Endodermal cell (in vitro differentiated cells): Measurements from ENCODE around the gene PRKCB. TPM values are rescaled to one million over a fixed set of nuclear protein-coding genes. Genes with fewer than 3 reads are reported as not detected.

Source experiments
- DNase-seq: peaks from one replicate; pipeline ENCODE4 v3.0.0-alpha.2; 2017
- H3K27ac ChIP-seq: 2 replicates; pipeline ENCODE4 v1.5.1; 2013; ENCODE audit warnings: mild to moderate bottlenecking, low read depth, low read length, moderate library complexity
- H3K27me3 ChIP-seq: 2 replicates; pipeline ENCODE4 v1.6.1; 2013; ENCODE audit warnings: mild to moderate bottlenecking, low read length, moderate library complexity; ENCODE audit not compliant: insufficient read depth, control insufficient read depth, poor library complexity, severe bottlenecking
- H3K36me3 ChIP-seq: 2 replicates; pipeline ENCODE4 v1.7.0; 2013; ENCODE audit warnings: mild to moderate bottlenecking, low read length, moderate library complexity; ENCODE audit not compliant: control insufficient read depth, insufficient read depth
- H3K4me1 ChIP-seq: one replicate; pipeline ENCODE4 v1.7.0; 2013; ENCODE audit warnings: low read length; ENCODE audit not compliant: control insufficient read depth, insufficient read depth
- H3K4me3 ChIP-seq: 2 replicates; pipeline ENCODE4 v1.5.1; 2013; ENCODE audit warnings: mild to moderate bottlenecking, low read length, moderate library complexity
- H3K9ac ChIP-seq: 2 replicates; pipeline ENCODE4 v1.6.1; 2013; ENCODE audit warnings: mild to moderate bottlenecking, low read length, moderate library complexity; ENCODE audit not compliant: poor library complexity, severe bottlenecking; ENCODE audit errors: extremely low read depth
- H3K9me3 ChIP-seq: 2 replicates; pipeline ENCODE4 v1.6.1; 2013; ENCODE audit warnings: mild to moderate bottlenecking, low read length, moderate library complexity; ENCODE audit not compliant: control insufficient read depth
- H3K27ac Mint-ChIP-seq: 2 replicates; pipeline ENCODE4 v1.8.0; 2020; ENCODE audit warnings: mixed read lengths
- H3K27me3 Mint-ChIP-seq: 2 replicates; pipeline ENCODE4 v1.8.0; 2021; ENCODE audit warnings: mild to moderate bottlenecking, mixed read lengths; ENCODE audit not compliant: insufficient read depth
- H3K36me3 Mint-ChIP-seq: 2 replicates; pipeline ENCODE4 v1.8.0; 2020; ENCODE audit warnings: low read depth, mixed read lengths
- H3K4me1 Mint-ChIP-seq: 2 replicates; pipeline ENCODE4 v1.8.0; 2020; ENCODE audit warnings: mixed read lengths
- H3K4me3 Mint-ChIP-seq: 2 replicates; pipeline ENCODE4 v1.8.0; 2020; ENCODE audit warnings: mild to moderate bottlenecking, moderate library complexity, mixed read lengths
- H3K9me3 Mint-ChIP-seq: 2 replicates; pipeline ENCODE4 v1.8.0; 2020; ENCODE audit warnings: mild to moderate bottlenecking, mixed read lengths
- WGBS, 2 experiments: methylation state at CpG; one replicate each; pipeline versions ENCODE4 v1.1.5 to v1.1.7; 2013; ENCODE audit warnings: missing lambda C conversion rate in 2 of 2, mixed read lengths in 1 of 2; ENCODE audit not compliant: insufficient coverage in 1 of 2, insufficient read length in 1 of 2; 5-methylcytosine and 5-hydroxymethylcytosine counted together
- total RNA-seq, 2 donors: library from RNA; stranded (reverse); fragmentation: NEBNext Ultra II Directional in 1 of 2; extraction: Animal tissue kit (Norgen Biotek cat#: 25700) in 1 of 2; gene quantifications; 2 replicates in 1 of 2; 3 replicates in 1 of 2; pipeline ENCODE4 v1.2.1, GENCODE V29; 2021
- TF ChIP-seq, protein P1 (sequence below): fragments of 200-600 bp; sonication (generic); conservative IDR thresholded peaks from 2 replicates; pipeline ENCODE4 v1.5.0; 2021; ENCODE audit warnings: antibody characterized with exemption, mild to moderate bottlenecking

Gene PRKCB
- total RNA-seq, 2 donors from 2014 or later = 0.38 to 1.1 TPM

DNA sequence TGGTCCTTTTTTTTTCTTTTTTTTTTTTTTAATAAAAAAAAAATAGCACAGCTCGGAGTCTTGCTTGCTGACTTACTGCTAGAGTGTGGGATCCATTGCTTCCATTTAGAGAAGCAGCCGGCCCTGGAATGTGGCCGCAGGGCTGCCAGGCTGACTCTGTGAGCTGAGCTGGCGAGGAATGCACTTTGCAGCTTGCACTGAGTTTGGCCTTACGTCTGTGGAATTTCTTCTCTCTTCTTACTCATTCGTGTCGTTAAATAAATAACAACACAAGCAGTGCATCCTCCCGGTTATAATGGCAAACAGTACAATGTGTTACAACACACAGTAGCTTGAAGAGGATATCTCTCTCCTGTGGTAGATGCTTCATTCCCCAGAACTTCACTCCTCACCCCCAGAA is 69.2 kb downstream of the PRKCB start:
- DNase-seq = peak; percentile 86

DNA sequence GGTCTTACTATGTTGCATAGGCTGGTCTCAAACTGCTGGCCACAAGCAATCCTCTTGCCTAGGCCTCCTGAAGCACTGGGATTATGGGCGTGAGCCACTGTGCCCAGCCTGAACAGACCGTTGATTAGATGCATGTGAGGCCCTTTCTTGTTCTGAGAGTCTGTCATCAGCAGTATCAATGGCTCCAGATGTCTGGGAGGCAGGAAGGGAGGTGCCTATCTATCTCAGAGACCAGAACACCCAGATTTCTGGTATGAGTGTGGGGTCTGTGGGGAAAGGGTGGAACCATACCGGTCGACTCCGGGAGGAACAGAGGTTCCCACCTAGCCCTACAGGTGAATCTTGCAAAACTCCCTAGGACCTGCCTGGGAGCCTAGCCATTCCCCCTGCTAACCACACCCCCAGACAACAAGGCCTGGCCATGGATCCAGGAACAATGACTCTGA is 71.7 kb downstream of the PRKCB start:
- H3K27ac Mint-ChIP-seq = peak overlapping the region; percentile 38
- H3K4me3 Mint-ChIP-seq = no peak overlapping the region
- DNase-seq = peak; percentile 48
- Histone ChIP-seq H3K27me3 (no peaks in the 10 kb centered on the region), H3K9me3 (no peaks in the 10 kb centered on the region), H3K36me3 (no peaks in the 10 kb centered on the region), H3K27ac (no peak overlapping the region), H3K4me3 (no peak overlapping the region), H3K4me1 (peaks cover 2% of the 10 kb centered on the region), H3K9ac (no peak overlapping the region)
- 91 to 92% methylated on average over 2 to 5 of the region's 5 CpGs for WGBS, 2 experiments
- TF ChIP-seq, protein P1, sequence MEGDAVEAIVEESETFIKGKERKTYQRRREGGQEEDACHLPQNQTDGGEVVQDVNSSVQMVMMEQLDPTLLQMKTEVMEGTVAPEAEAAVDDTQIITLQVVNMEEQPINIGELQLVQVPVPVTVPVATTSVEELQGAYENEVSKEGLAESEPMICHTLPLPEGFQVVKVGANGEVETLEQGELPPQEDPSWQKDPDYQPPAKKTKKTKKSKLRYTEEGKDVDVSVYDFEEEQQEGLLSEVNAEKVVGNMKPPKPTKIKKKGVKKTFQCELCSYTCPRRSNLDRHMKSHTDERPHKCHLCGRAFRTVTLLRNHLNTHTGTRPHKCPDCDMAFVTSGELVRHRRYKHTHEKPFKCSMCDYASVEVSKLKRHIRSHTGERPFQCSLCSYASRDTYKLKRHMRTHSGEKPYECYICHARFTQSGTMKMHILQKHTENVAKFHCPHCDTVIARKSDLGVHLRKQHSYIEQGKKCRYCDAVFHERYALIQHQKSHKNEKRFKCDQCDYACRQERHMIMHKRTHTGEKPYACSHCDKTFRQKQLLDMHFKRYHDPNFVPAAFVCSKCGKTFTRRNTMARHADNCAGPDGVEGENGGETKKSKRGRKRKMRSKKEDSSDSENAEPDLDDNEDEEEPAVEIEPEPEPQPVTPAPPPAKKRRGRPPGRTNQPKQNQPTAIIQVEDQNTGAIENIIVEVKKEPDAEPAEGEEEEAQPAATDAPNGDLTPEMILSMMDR = no peak
- H3K27me3 Mint-ChIP-seq = peaks cover 6% of the 10 kb centered on the region
- H3K36me3 Mint-ChIP-seq = no peaks in the 10 kb centered on the region
- H3K4me1 Mint-ChIP-seq = peaks cover 22% of the 10 kb centered on the region
- H3K9me3 Mint-ChIP-seq = no peaks in the 10 kb centered on the region

More for the DNA sequence above, 69.2 kb downstream of the PRKCB start:
- H3K4me1 ChIP-seq = peaks cover 2% of the 10 kb centered on the region
- TF ChIP-seq, protein P1 = no peak
- H3K9ac ChIP-seq = no peak overlapping the region
- H3K4me3 ChIP-seq = no peak overlapping the region
- H3K4me1 Mint-ChIP-seq = peaks cover 31% of the 10 kb centered on the region
- H3K27ac Mint-ChIP-seq = no peak overlapping the region
- H3K36me3 ChIP-seq = no peaks in the 10 kb centered on the region
- 23 to 45% methylated on average over 3 to 7 of the region's 8 CpGs for WGBS, 2 experiments
- no peaks in the 10 kb centered on the region for H3K36me3 Mint-ChIP-seq
- no peaks in the 10 kb centered on the region for H3K27me3 ChIP-seq
- no peaks in the 10 kb centered on the region for H3K9me3 ChIP-seq
- no peak overlapping the region for H3K4me3 Mint-ChIP-seq
- no peak overlapping the region for H3K27ac ChIP-seq
- H3K9me3 Mint-ChIP-seq = no peaks in the 10 kb centered on the region
- H3K27me3 Mint-ChIP-seq = peaks cover 6% of the 10 kb centered on the region

DNA sequence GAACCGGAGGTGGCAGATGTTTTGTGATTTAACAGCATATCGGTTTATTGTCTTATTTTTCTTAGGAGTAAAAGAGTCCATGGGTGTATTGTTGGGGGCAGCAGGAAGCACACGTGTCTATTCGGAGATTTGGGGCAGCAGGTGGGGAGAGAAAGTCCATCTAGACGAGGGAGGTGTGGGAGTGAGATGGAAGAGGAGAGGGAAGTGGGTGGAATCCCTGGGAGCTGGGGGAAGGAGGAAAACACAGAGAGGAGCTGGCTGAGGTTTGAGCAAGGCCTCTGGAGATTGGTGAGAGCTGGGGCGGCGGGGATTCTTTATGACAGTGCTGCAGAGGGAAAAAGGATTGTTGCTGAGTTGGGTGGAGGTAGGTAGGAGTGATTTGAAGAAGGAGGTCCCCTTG is 72.1 kb downstream of the PRKCB start:
- no peak overlapping the region for H3K9ac ChIP-seq
- peaks cover 2% of the 10 kb centered on the region for H3K4me1 ChIP-seq
- Mint-ChIP-seq H3K4me3 (no peak overlapping the region), H3K9me3 (no peaks in the 10 kb centered on the region), H3K27ac (peak overlapping the region; percentile 38), H3K36me3 (no peaks in the 10 kb centered on the region), H3K27me3 (peaks cover 6% of the 10 kb centered on the region), H3K4me1 (peaks cover 22% of the 10 kb centered on the region)
- 87 to 90% methylated on average over 4 to 7 of the region's 7 CpGs for WGBS, 2 experiments
- H3K27me3 ChIP-seq = no peaks in the 10 kb centered on the region
- H3K4me3 ChIP-seq = no peak overlapping the region
- no peak overlapping the region for H3K27ac ChIP-seq
- TF ChIP-seq, protein P1 = no peak
- H3K9me3 ChIP-seq = no peaks in the 10 kb centered on the region
- no peak for DNase-seq
- no peaks in the 10 kb centered on the region for H3K36me3 ChIP-seq
